ENCODE data around the gene BRINP1. TPM values are rescaled to one million over a fixed set of nuclear protein-coding genes. Genes with fewer than 3 reads are reported as not detected.
A peak's percentile ranks its signal among the peaks of the same experiment; 100 is the strongest.

The BRINP1 gene
- total RNA-seq, 1 donor from 2014 or later, result 14.0 TPM

- TF ChIP-seq, protein P1, sequence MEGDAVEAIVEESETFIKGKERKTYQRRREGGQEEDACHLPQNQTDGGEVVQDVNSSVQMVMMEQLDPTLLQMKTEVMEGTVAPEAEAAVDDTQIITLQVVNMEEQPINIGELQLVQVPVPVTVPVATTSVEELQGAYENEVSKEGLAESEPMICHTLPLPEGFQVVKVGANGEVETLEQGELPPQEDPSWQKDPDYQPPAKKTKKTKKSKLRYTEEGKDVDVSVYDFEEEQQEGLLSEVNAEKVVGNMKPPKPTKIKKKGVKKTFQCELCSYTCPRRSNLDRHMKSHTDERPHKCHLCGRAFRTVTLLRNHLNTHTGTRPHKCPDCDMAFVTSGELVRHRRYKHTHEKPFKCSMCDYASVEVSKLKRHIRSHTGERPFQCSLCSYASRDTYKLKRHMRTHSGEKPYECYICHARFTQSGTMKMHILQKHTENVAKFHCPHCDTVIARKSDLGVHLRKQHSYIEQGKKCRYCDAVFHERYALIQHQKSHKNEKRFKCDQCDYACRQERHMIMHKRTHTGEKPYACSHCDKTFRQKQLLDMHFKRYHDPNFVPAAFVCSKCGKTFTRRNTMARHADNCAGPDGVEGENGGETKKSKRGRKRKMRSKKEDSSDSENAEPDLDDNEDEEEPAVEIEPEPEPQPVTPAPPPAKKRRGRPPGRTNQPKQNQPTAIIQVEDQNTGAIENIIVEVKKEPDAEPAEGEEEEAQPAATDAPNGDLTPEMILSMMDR (IDR thresholded peaks at IDR 0.05; ENCODE audit: partially characterized antibody, unreplicated experiment), result peak; percentile 38
- Mint-ChIP-seq H3K27ac (ENCODE audit: unreplicated experiment) (no peak overlapping the region), H3K27me3 (ENCODE audit: unreplicated experiment) (peaks cover 2% of the 10 kb centered on the region), H3K9me3 (ENCODE audit: unreplicated experiment) (no peaks in the 10 kb centered on the region), H3K36me3 (ENCODE audit: unreplicated experiment) (no peaks in the 10 kb centered on the region), H3K4me3 (ENCODE audit: unreplicated experiment) (no peak overlapping the region), H3K4me1 (ENCODE audit: low read depth, unreplicated experiment) (peaks cover 17% of the 10 kb centered on the region)
- DNase-seq, result peak; percentile 46
Measured at GRCh38 chr9:119349351-119349825, 19.8 kb downstream of the BRINP1 start.

- Mint-ChIP-seq H3K9me3 (ENCODE audit: unreplicated experiment) (no peaks in the 10 kb centered on the region), H3K27me3 (ENCODE audit: unreplicated experiment) (no peaks in the 10 kb centered on the region), H3K27ac (ENCODE audit: unreplicated experiment) (no peak overlapping the region), H3K4me1 (ENCODE audit: low read depth, unreplicated experiment) (peaks cover 23% of the 10 kb centered on the region), H3K36me3 (ENCODE audit: unreplicated experiment) (no peaks in the 10 kb centered on the region), H3K4me3 (ENCODE audit: unreplicated experiment) (no peak overlapping the region)
- no peak for DNase-seq
- TF ChIP-seq, protein P1 (IDR thresholded peaks at IDR 0.05; ENCODE audit: partially characterized antibody, unreplicated experiment), result no peak
Measured at GRCh38 chr9:119343059-119343990, 25.9 kb downstream of the BRINP1 start.

DNA sequence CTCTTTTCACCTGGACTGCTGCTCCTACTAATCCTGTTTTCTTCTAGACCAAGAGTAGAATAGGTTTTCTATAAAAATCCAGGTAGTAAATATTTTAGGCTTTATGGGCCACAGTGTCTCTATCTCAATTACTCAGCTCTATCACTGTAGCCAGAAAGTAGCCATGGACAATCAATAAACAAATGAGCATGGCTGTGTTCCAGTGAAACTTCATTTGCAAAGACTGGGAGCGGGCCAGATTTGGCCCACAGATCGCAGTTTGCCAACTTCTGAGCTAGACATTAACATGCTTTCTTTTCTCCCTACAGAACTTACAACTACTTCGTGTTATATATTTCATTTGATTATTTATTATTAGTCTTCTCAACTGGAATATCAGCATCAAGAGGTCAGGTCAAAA lies 30.2 kb downstream of the BRINP1 start:
- H3K36me3 Mint-ChIP-seq (ENCODE audit: unreplicated experiment), result no peaks in the 10 kb centered on the region
- H3K27me3 Mint-ChIP-seq (ENCODE audit: unreplicated experiment), result peaks cover 3% of the 10 kb centered on the region
- H3K27ac Mint-ChIP-seq (ENCODE audit: unreplicated experiment), result no peak overlapping the region
- DNase-seq, result no peak
- H3K9me3 Mint-ChIP-seq (ENCODE audit: unreplicated experiment), result peaks cover 1% of the 10 kb centered on the region
- H3K4me1 Mint-ChIP-seq (ENCODE audit: low read depth, unreplicated experiment), result peaks cover 27% of the 10 kb centered on the region
- TF ChIP-seq, protein P1 (IDR thresholded peaks at IDR 0.05; ENCODE audit: partially characterized antibody, unreplicated experiment), result no peak
- no peak overlapping the region for H3K4me3 Mint-ChIP-seq (ENCODE audit: unreplicated experiment)

DNA sequence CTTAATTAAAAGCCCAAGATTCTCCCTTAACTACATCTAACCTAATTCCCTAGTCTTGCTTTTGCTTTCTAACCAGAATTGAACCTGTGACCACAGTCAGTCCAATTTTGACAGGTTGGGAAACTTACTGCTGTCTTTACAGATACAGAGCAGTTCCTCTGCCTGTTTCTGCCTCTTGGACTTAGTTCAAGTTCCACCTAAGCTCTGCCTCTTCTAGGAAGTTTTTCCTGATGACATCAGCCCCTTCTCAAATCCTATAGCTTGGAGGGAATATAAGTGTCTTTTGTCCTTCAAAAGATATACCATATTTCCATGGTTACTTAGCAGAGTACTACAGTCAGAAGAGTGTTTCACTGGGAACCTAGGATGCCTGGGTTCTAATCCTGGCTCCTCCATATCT lies 31.7 kb downstream of the BRINP1 start:
- no peak for DNase-seq
- Mint-ChIP-seq H3K4me1 (ENCODE audit: low read depth, unreplicated experiment) (peaks cover 19% of the 10 kb centered on the region), H3K27ac (ENCODE audit: unreplicated experiment) (no peak overlapping the region), H3K36me3 (ENCODE audit: unreplicated experiment) (no peaks in the 10 kb centered on the region), H3K9me3 (ENCODE audit: unreplicated experiment) (peaks cover 1% of the 10 kb centered on the region), H3K4me3 (ENCODE audit: unreplicated experiment) (no peak overlapping the region), H3K27me3 (ENCODE audit: unreplicated experiment) (peaks cover 3% of the 10 kb centered on the region)
- TF ChIP-seq, protein P1 (IDR thresholded peaks at IDR 0.05; ENCODE audit: partially characterized antibody, unreplicated experiment), result no peak

DNA sequence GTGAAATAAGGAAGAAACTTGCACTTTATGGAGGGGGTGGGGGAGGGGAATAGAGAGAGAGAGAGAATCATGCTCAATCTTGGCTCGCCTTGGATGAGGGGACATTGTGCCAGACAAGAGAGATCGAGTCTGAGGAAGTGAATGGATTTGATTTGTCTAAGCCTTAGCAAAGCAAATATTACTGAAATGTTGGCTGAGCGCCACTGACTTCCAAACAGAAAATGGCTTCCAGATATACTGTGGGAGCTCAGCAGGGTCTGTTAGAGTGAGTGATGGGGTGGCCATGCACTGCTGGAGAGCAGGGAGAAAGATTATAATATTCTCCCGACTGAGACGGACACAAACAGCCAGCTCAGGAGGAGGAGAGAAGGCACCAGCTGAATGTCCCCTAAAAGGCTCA lies 34.5 kb downstream of the BRINP1 start:
- H3K36me3 Mint-ChIP-seq (ENCODE audit: unreplicated experiment), result peaks cover 5% of the 10 kb centered on the region

More for the DNA sequence above, 34.5 kb downstream of the BRINP1 start:
- no peak for DNase-seq
- H3K27ac Mint-ChIP-seq (ENCODE audit: unreplicated experiment), result no peak overlapping the region
- peaks cover 1% of the 10 kb centered on the region for H3K9me3 Mint-ChIP-seq (ENCODE audit: unreplicated experiment)
- peaks cover 3% of the 10 kb centered on the region for H3K27me3 Mint-ChIP-seq (ENCODE audit: unreplicated experiment)
- H3K4me3 Mint-ChIP-seq (ENCODE audit: unreplicated experiment), result no peak overlapping the region
- H3K4me1 Mint-ChIP-seq (ENCODE audit: low read depth, unreplicated experiment), result peaks cover 14% of the 10 kb centered on the region
- TF ChIP-seq, protein P1 (IDR thresholded peaks at IDR 0.05; ENCODE audit: partially characterized antibody, unreplicated experiment), result no peak
